Chondrocyte (in vitro differentiated cells): ENCODE results near the gene TNFRSF8. TPM values are rescaled to one million over a fixed set of nuclear protein-coding genes. Genes with fewer than 3 reads are reported as not detected.

Experiments
- DNase-seq: peaks from one replicate; pipeline ENCODE4 v3.0.0; 2021; ENCODE audit warnings: mixed read lengths, low spot score
- H3K27ac Mint-ChIP-seq: one replicate; pipeline ENCODE4 v1.8.0; 2021; ENCODE audit warnings: mild to moderate bottlenecking, moderate library complexity, mixed read lengths; ENCODE audit not compliant: unreplicated experiment
- H3K27me3 Mint-ChIP-seq: 2 replicates; pipeline ENCODE4 v1.8.0; 2021; ENCODE audit warnings: low read depth, mixed read lengths
- H3K36me3 Mint-ChIP-seq: 2 replicates; pipeline ENCODE4 v1.8.0; 2021; ENCODE audit warnings: low read depth, mixed read lengths
- H3K4me1 Mint-ChIP-seq: 2 replicates; pipeline ENCODE4 v1.8.0; 2021; ENCODE audit warnings: low read depth, mild to moderate bottlenecking, mixed read lengths
- H3K4me3 Mint-ChIP-seq: one replicate; pipeline ENCODE4 v1.8.0; 2021; ENCODE audit warnings: mild to moderate bottlenecking, moderate library complexity, mixed read lengths; ENCODE audit not compliant: unreplicated experiment
- H3K9me3 Mint-ChIP-seq: 2 replicates; pipeline ENCODE4 v1.8.0; 2021; ENCODE audit warnings: low read depth, mixed read lengths
- CTCF ChIP-seq: fragments of 200-600 bp; sonication (generic); IDR thresholded peaks from 2 replicates; pipeline ENCODE4 v1.5.0; 2021; ENCODE audit warnings: antibody characterized with exemption, mild to moderate bottlenecking, moderate library complexity
- total RNA-seq: library from RNA; stranded (reverse); gene quantifications from 3 replicates; pipeline ENCODE4 v1.2.1, GENCODE V29; 2021

Gene TNFRSF8
- total RNA-seq, 1 donor from 2014 or later = not detected

- Mint-ChIP-seq H3K27me3 (no peaks in the 10 kb centered on the region), H3K27ac (no peak overlapping the region), H3K4me1 (peaks cover 23% of the 10 kb centered on the region), H3K36me3 (no peaks in the 10 kb centered on the region), H3K9me3 (no peaks in the 10 kb centered on the region), H3K4me3 (no peak overlapping the region)
- TF ChIP-seq CTCF = no peak
- no peak for DNase-seq
Observed at GRCh38 chr1:12179676-12180075, 116.6 kb downstream of the TNFRSF8 start.

DNA sequence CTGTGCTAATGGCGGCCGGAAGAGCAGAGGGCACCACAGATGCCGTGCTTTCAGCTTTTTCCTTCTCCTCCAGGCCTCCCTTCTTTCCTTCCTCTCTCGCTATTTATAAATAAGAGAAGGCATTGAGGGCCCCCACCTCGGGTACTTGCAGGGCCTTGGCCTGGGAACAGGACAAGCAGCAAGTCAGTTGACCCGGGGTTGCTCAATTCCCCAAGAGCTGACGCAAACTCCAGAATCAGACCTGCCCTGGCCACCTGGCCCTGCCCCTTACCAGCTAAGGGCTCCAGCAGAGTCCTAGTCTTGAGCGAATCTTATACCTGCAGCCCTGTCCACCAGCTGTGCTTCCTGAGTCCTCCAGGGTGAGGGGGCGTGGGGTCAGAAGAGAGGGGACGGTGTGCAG lies 117.2 kb downstream of the TNFRSF8 start:
- H3K27ac Mint-ChIP-seq = no peak overlapping the region
- no peak overlapping the region for H3K4me3 Mint-ChIP-seq
- DNase-seq = no peak
- no peaks in the 10 kb centered on the region for H3K36me3 Mint-ChIP-seq
- no peaks in the 10 kb centered on the region for H3K27me3 Mint-ChIP-seq
- H3K4me1 Mint-ChIP-seq = peaks cover 24% of the 10 kb centered on the region
- TF ChIP-seq CTCF = no peak
- no peaks in the 10 kb centered on the region for H3K9me3 Mint-ChIP-seq

GRCh38 chr1:12180903-12181302 lies 117.8 kb downstream of the TNFRSF8 start:
- H3K4me1 Mint-ChIP-seq = peaks cover 28% of the 10 kb centered on the region
- no peak for TF ChIP-seq CTCF
- no peak overlapping the region for H3K4me3 Mint-ChIP-seq
- H3K27ac Mint-ChIP-seq = no peak overlapping the region
- DNase-seq = no peak
- no peaks in the 10 kb centered on the region for H3K27me3 Mint-ChIP-seq
- H3K36me3 Mint-ChIP-seq = no peaks in the 10 kb centered on the region
- H3K9me3 Mint-ChIP-seq = no peaks in the 10 kb centered on the region

GRCh38 chr1:12181568-12181967 lies 118.5 kb downstream of the TNFRSF8 start:
- Mint-ChIP-seq H3K4me3 (no peak overlapping the region), H3K4me1 (peaks cover 29% of the 10 kb centered on the region), H3K27ac (no peak overlapping the region), H3K9me3 (no peaks in the 10 kb centered on the region), H3K36me3 (no peaks in the 10 kb centered on the region), H3K27me3 (no peaks in the 10 kb centered on the region)
- no peak for DNase-seq
- no peak for TF ChIP-seq CTCF

DNA sequence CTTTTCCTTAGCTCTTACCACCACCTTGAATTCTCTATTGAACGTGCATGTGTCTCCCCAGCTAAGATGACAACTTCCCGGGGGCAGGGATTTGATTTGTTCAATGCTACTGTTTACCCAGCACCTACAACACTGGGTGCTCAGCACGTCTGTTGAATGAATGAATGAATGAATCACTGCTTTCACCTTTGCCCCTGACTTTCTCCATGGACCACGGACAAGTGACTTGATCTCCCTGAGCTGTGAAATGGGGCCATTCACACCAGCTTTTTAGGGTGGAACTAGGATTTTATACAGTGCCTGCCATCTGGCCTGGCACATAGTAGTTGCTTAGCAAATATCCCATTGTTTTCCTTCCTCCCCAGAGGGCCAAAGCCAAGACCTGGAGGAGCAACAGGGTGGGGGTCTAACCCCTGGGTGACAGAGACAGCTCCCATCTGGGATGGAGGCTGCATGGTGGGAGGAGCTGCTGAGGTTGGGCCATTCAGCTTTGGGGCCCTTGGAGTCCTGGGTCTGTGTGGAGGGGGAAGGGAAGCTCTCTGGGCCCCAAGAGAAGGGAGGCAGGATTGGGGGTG lies 119.4 kb downstream of the TNFRSF8 start:
- no peak for DNase-seq
- Mint-ChIP-seq H3K36me3 (no peaks in the 10 kb centered on the region), H3K4me3 (no peak overlapping the region), H3K4me1 (peaks cover 29% of the 10 kb centered on the region), H3K9me3 (no peaks in the 10 kb centered on the region), H3K27me3 (peaks cover 2% of the 10 kb centered on the region), H3K27ac (no peak overlapping the region)
- no peak for TF ChIP-seq CTCF
